HG02678 (cell line): ENCODE measurements around the gene RXFP1.

Source experiments
- ATAC-seq: cut with Tn5 transposase; IDR thresholded peaks from one replicate; pipeline ENCODE4 v1.9.1; 2021; ENCODE audit warnings: mild to moderate bottlenecking, moderate library complexity; ENCODE audit not compliant: unreplicated experiment

The RXFP1 gene

DNA sequence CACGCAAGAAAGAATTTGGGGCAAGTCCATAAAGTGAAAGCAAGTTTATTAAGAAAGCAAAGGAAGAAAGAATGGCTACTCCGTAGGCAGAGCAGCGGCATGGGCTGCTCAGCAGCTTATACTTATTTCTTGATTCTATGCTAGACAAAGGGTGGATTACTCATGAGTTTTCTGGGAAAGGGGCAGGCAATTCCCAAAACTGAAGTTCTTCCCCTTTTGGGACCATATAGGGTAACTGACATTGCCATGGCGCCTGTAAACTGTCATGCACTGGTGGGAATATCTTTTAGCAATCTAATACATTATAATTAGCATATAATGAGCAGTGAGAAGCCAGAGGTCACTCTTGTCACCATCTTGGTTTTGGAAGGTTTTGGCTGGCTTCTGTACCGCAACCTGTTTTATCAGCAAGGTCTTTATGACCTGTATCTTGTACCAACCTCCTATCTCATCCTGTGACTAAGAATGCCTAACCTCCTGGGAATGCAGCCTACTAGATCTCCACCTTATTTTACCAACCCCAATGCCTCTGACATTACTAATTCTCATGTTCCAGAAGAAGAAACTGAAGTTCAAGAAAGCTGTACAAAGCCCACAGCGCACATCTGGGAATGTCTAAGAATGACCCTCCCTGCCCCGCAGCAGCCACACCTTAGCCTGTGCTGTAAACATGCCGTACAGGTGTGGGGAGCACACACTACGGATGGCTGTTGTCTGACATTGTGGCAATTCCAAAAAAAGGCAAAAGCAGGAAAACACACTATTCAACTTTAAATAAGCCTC lies 18.6 kb downstream of the RXFP1 start:
- ATAC-seq, result no peak

DNA sequence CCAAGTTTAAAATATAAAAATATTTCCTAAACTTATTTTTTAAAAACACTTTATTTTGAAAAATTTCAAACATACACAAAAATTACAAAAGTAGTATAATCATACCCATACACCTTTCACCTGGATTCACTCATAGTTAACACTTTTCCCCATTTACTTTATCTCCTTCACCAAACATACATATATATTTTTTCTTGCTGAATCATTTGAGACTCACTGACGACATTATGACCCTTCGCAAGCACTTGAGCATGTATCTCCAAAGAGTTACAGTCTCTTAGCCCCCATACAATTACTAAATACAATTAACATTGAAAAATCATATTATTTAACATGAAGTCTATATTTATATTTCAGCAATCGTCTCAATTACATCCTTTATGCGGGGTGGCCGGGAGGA lies 19.8 kb downstream of the RXFP1 start:
- ATAC-seq, result no peak

DNA sequence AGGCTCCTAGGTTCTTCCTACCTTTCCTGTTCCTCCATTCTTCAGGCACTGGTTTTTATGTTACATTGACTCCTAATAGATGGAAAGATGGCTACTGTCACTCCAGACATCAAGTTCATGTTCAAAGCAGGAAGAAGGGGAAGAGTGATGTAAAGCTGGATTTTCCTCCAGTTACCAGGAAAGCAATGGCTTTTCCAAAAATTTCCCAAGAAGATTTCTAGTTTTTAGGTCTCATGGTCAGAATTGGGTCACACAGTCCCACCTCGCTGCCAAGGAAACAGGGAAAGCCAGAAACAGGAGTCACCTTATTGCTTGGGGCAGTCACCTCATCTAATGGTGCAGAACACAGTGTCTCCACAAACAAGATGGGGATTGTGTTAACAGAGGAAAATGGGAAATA lies 21.5 kb downstream of the RXFP1 start:
- ATAC-seq, result no peak

DNA sequence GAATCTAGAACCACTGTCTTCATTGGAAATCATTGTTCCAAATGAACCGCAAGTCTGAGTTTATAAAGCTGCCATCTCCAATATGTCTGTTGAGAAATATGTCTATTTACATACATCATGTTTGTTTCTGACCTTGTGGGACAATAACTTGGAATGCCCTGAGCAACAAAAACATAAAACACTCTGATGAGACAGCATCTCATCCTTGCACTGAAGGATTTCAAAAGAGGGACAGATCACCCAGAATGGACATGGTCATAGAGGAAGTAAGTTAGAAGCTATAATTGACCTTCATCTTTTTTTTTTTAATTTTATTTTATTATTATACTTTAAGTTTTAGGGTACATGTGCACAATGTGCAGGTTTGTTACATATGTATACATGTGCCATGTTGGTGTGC lies 22.5 kb downstream of the RXFP1 start:
- no peak for ATAC-seq

DNA sequence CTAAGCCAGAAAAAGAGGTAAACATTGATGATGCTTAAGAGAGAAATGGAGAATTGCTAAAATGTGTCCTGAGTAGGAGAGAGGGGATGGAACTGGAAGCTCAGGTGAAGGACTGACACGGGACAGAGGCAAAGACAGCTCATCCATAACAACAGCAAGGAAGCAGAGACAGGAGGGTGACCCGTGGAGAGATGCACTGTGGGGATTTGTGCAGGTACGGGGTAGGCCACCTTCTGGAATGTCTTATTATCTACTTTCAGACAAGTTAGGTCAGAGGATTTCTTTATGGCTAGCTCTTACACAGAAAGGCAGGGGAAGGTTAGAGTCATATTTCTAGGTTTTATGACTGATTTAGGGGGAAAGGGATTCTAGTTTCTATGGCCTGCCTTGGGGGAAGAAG lies 31.7 kb downstream of the RXFP1 start:
- no peak for ATAC-seq

DNA sequence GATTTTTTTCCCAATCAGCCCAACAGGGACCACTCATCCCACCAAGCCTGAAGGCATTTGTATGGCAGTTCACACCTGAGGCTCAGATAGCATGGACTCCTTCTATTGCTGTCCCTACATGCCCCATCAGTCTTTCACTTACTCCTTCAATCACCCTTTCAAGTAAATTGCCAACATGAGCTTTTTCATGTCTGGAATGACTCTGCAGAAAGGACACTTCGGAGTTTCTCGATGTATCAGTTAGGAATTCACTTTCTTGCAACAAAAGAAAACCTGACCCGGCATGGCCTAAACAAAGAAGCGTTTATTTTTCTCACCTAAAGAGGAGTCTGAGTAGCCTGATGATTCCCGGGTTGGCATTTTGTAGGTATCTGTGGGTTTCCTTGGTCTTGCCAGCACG lies 38.6 kb downstream of the RXFP1 start:
- no peak for ATAC-seq

DNA sequence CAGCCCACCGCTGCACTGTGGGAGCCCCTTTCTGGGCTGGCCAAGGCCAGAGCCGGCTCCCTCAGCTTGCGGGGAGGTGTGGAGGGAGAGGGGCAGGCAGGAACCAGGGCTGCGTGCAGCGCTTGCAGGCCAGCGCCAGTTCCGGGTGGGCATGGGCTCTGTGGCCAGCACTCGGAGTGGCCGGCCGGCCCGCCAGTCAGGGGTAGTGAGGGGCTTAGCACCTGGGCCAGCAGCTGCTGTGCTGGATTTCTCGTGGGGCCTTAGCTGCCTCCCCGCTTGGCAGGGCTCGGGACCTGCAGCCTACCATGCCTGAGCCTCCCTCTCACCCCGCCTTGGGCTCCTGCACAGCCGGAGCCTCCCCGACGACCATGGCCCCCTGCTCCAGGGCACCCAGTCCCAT lies 45.2 kb downstream of the RXFP1 start:
- no peak for ATAC-seq

DNA sequence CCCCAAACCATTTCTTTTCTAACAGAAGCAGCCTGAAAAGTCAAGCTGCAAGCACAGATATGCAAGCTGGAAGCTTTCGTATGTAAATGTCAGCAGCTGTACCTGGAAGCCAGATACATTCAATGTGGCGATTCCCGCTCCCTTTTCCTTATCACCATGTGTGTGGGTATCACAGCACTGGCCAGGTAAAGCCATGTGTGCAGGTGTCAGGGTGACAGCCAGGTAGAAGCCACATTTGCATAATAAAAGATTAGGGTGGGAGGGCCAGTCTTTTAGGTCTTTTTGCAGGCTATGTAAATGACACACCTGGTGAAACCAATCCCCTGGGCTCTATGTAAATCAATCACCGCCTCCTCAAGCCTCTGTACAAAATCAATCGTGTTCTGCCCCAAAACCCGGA lies 50.1 kb downstream of the RXFP1 start:
- ATAC-seq, result no peak

DNA sequence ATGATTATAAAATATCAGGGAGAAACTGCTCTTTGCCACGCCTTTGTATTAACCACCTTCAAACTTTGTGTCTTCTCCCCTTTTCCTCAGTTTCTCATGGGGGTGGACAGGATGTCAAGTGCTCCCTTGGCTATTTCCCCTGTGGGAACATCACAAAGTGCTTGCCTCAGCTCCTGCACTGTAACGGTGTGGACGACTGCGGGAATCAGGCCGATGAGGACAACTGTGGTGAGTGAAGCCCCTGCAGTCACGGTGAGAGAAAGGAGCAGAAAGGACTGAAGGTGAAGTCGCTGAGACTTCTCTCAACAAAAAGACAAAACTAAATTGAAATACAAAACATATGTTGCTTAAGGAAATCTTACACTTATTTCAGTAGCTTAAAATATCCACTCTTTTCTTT lies 50.9 kb downstream of the RXFP1 start:
- no peak for ATAC-seq

DNA sequence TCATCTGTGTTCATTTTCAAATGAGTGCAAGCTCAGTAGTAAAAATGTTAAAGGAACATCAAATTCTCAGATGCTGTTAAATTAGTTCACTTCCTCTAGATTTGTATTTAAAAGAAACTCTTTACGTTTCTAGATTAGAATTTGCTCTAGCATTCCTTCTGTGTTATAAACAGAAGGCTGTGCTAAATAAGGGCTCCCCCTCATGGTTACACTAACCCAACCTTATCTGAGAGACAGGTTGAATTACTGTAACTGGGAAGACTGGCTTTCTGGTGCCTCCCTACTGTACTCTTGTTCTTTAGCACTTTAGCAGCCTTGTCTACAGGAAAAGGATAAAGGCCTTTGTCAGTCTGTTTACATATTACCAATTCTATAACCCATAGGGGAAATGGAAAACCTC lies 56.8 kb downstream of the RXFP1 start:
- ATAC-seq, result no peak

DNA sequence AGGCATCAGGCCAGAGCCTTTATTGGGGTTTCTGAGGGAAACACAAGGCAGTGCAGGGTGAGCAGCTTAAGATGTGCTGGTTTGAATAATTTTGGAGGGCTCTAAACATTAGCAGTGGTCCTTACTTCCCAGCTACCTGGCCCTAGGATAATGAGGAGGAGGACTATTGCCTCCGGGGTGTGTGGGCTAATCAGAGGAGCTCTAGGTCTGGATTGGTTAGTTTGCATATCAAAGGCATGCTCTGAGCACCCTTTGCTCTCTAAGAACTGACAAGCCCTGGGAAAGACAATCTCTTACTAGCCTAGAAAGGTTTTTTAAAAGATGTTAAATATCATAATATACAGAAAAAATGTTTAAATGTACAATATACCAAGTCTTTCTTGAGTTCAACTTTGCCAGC lies 58.4 kb downstream of the RXFP1 start:
- no peak for ATAC-seq

DNA sequence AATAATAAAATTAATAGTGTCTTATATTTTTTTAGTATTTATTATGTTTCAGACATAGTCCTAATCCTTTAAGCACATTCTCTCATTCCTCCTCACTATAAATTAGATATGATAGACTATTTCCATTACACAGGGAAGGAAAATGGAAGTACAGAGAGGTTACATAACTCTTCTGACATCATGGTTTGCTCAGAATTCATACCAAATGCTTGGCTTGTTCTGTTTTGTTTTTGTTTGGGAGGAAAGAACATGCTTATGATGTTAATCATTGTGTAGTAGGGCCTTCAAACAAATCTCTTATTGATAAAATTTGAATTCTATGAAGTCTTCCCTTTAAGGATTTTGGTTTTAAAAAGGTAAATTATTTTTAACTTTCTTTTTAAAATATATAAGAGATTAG lies 59.5 kb downstream of the RXFP1 start:
- no peak for ATAC-seq

DNA sequence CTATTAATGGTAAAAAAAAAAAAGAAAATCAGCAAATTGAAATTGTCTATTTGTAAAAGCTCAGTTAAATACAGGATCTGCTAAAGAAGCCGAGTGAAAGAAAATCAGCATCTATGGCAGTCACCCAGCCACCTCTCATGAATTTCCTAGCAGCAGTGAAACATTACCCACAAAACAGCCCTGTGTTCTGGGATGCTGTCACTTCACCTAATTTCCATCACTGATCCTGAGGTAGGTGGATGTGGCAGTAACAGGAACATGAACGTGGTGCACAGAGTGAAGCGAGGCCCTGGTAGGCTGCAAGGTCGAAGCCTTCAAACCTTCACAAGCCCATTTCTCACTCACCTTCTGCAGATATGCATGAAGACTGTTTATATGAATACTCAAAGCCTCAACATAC lies 65.2 kb downstream of the RXFP1 start:
- ATAC-seq, result no peak

DNA sequence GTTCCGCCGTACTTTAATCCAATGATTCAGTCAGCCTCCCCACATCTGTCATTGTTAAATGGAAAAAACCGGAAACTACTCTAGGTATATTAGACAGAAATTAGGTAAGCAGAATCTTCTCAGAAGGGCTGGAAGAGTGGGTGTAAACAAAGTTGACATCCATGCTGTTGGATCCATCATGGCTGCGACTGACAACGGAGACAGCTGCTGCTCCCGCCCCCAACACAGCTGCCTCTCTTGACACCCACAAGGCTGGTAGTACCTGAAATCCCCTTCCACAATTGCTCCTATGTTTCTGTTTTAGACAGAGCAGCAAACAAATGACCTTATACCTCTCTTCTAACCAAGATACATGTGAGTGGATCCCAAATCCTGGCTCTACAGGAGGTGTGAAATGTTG lies 66.6 kb downstream of the RXFP1 start:
- ATAC-seq, result no peak

DNA sequence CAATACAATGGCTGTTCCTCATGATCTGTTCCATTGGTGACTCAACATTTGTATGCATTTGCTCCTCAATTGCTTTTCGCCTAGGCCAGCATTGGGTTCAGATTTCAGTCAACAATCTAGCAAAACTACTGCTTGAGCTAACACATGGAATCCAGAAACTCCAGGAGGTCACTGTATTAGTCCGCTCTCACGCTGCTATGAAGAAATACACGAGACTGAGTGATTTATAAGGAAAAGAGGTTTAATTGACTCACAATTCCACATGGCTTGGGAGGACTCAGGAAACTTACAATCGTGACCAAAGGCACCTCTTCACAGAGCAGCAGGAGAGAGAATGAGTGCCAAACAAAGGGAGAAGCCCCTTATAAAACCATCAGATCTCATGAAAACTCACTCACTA lies 67.1 kb downstream of the RXFP1 start:
- no peak for ATAC-seq

DNA sequence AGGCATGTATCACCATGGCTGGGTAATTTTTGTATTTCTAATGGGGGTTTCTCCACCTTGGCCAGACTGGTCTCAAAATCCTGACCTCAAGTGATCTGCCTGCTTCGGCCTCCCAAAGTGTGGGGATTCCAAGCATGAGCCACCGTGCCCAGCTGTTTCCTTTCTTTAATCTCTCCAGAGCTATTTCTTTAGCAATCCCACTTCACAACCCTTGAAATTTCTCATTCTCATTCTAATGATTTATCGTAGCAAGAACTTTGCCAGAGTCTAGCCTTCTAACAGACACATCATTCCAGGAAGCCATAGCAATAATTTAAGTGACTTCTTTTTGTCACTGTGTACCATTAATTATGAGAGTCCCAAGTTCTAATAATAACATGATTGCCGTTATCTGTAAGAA lies 68.6 kb downstream of the RXFP1 start:
- ATAC-seq, result no peak

DNA sequence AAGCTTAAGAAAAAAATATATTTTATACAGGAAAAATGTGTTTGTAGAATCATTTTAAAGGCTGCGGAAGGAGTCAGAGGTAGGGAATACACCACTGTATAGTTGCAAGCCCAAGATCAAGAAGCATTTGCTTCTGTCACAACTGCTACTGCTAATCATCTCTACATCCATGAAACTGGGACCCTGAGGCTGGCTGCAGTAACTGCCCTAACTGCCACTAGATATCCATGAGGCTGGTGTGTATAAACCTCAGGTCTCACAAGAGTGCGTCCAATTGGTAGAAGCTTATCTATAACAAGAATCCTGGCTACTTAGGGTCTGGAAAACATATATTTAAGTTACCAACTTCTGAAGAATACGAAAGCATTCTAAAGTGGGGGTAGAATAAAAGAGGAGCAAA lies 69.1 kb downstream of the RXFP1 start:
- ATAC-seq, result no peak

DNA sequence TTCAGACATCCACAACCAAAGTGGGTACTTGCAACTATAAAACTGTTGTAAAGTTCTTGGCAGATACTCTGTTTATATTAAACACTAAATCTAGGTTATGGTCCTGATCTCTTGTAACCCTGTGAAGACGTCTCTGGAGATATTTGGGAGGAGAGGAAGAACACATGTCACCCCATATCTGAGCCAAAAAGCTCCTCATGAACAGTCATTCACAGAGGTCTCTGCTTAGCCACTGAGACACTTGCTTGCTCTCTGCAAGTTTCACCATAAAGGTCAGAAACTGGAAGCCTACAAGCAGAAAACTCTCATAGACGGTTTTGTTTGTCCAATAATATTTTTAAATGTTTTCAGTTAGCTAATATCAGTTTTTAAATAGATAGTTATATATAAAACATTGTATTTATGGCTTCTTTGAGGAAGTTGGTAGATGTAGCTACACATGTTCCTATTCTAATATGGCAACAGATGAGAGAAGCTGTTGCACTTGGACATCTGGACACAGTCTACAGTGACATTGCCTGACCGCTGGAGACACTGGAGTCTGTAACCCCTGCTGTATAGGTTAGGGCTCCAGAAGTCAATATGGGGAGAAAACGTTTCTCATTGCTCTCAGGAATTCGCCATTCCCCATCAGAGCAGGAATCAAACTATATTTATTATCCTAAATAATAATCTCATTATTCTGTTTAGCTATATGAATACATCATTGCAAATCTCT lies 76.4 kb downstream of the RXFP1 start:
- ATAC-seq, result no peak

DNA sequence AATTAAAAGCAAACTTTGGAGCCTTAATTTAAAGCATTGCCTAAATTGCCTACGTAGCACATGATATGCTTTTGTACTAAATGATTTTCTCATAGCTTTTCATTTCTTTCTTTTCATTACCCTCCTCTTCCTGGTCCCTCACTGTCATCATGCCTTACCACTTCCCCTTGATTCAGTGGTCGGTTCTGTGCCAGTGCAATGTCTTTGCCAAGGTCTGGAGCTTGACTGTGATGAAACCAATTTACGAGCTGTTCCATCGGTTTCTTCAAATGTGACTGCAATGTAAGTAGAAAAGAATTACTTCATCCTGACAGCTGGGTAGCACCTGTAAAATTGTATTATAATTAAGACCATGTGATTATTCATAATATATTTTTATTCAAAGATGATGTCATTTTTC lies 77.5 kb downstream of the RXFP1 start:
- ATAC-seq, result no peak

DNA sequence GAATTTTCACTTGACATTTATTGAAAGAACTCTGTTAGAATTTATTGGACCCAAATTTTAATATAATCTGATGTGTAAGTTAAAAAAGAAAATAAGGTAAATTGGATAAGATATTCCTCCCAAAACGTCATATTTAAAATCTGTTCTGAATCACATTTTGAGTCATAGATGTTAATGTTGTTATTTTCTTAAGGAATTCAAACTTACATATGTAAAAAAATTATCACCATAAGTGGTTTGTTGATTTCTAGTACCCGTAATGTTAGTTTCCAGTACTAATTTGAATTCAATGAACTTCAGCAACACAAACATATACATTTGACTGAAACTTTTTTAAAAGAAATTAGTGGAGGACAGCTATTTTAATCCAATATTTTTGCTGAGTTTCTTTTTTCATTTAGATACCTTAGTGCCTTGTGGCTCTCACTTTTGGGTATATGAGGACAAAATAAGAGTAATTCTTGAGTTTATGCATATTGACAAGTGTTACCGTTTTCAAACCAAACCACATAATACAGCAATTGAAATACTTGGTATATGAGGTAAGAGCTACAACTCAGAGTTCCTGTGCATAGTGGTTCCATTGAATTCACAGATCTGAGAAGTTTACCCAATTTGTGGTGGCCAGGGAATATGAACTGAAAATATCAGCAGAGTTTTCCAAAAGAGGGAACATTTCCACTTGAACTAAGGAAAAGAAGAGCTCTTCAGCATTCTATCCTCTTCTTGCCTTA lies 78.2 kb downstream of the RXFP1 start:
- no peak for ATAC-seq

DNA sequence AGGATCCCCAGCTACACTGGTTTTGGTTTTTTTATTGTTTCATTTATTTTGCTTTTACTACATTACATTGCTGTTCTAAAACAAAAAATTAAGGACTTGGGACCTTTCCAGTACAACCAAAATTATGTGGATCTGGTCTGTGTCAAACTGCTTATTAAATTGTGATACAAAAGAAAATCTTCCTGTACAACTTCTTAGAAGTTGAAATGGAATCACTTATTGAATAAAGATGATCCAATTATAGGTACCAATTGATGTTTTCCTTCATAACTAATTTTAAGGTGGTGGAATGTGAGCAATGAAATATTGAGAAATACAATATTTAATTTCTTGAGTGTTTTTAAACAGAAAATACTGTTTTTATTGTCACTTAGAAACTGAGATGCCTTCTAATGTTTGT lies 82.7 kb downstream of the RXFP1 start:
- ATAC-seq, result no peak

DNA sequence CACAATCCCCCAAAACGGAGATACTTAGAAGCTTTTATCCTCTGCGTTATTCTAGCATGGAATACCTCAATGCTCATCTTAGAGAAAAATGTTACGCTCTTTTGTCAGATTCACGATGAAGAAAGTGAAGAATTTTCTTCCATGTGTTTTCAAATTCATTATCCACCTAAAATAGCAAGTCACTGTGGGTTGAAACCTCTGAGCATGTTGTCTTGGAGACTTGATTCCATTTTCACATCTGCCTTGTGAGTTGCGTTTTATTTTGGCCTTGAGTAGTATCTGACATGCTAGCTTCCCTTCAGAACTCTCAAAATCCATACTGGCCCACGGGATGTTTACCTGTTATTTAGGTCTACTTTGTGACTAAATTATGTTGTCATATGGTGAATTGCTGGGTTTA lies 83.7 kb downstream of the RXFP1 start:
- ATAC-seq, result no peak
